ENCODE measurements around the gene CDK14.

The CDK14 gene

DNA sequence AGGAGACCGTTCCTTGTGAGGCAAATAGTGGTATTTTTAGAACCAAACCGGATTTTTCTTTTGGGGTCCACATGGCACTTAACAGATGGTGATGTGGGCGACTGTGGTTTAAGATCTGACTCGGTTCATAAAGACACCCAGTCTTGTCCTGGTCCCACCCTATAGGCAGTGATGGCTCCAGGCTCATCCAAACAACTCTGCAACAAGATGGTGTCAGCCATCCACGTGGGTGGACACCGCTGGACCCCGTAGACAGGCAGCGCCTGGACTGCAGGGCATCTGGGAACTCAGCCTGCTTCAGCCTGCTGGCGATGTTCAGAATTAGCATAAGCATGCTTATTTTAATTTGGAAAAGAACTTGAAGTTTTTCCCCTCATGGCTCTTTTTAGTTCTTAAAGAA, 409.7 kb downstream of the CDK14 start:
- DNase-seq (ENCODE audit: low spot score), result no peak

DNA sequence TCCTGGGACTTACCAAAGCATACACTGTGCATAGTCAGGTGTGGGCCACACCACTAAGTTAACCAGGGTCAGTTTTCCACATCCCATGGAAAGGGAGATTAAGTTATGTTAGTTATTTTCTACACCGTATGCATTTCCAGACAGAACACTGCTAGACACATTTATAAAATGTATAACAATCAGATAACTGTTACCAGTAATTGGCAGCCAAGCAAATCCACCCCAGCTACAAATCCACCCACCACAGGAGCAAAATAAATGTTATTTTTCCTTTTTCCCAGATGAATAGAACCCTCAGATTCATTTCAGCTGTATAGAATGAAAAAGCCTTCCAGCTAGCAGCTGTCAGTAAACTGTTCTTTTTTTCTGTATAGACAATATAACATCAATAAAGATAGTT, 411.2 kb downstream of the CDK14 start:
- DNase-seq (ENCODE audit: low spot score), result no peak

DNA sequence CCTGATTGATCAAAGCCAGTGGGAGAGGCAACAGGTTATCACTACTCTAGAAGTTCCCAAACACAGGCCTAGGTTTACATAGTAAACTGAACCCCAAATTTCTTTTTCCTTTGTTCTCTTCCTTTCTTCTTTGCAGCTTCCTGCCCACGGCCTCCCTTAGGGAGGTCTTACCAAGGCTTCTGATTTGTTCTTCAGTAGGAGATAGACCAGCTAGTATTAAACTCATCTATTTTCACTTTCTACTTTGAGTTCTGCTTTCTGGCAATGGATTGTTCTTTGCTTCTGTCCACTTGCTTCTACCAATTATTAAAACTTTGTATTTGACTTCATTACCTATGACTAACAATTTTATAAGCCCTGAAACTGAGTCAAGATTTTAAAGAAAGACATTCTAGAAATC, 417.0 kb downstream of the CDK14 start:
- DNase-seq (ENCODE audit: low spot score), result no peak

DNA sequence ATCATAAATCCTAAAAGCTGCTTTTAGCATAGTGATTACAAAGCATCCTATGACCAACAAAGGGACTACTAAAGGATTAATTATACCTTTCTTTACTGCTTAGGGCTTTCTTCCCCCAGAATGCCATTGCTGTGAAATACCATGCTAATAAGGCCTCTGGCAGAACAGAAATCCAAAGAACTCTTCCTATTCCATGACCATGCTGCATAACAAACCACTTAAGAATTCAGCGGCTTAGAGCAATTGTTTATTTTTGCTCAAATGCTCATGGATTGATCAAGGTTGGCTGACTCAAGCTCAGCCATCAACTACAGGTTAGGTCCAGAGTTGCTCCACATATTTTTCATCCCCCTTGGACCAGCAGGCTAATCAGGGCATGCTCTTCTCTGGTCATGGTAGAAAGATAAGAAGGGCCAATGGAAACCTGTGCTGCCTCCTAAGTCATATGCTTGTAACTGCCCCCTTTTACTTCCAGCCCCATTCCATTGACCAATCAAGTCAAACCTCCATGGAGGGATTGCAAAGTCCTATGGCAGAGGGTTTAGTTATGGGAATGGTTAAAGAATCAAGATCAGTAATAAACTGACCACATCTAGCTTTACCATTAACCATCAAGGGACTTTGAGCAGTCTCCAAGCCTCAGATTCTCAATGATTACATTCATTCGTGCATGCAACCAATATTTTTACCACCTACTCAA, 423.7 kb downstream of the CDK14 start:
- no peak for DNase-seq (ENCODE audit: low spot score)

DNA sequence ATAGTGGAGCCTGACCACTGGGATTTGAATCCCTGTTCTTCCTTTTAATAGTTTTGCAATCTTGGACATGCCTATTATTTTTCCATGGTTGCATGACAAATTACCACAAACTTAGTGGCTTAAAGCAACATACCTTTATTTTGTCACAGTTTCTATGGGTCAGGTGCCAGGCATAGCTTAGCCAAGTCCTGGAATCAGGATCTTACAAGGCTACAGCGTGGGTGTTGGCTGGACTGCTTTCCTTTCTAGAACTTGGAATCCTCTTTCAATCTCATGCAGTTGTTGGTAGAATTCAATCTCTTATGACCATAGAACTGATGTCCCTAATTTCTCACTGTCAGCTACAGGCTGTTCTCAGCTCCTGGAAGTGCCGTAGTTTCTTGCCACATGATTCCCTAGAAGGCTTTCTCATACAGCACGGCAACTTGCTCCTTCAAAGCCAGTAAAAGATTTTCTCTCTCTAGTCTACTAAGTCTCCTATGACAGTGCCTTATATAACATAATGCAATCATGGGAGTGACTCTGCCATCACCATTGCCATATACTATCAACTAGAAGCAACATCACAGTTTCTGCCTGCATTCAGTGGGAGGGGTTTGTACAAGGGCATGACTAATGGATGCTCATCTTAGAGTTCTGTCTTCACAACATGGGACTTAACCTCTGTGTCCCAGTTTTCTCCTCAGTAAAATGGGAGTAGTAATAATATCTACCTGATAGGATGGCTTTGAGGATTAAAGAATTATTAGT, 424.7 kb downstream of the CDK14 start:
- DNase-seq (ENCODE audit: low spot score), result no peak

DNA sequence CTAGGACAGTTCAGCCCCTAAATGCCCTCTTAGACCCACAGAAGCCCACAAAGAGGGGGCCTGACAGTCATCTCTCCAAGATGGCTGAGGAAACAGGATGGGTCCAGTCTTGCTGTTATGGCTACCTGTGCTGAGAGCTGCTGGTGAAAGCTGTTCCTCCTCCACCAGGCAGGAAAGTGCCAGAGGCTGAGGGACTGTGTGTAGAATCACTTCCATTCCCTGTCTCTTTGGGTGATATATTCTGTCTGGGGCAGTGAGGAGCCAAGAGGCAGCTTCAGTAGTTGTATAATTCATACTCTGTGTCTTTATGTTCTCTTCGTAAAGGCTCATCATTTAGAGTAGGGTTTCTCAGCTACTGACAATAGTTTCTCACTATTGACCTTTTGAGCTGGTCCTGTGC, 425.8 kb downstream of the CDK14 start:
- no peak for DNase-seq (ENCODE audit: low spot score)

DNA sequence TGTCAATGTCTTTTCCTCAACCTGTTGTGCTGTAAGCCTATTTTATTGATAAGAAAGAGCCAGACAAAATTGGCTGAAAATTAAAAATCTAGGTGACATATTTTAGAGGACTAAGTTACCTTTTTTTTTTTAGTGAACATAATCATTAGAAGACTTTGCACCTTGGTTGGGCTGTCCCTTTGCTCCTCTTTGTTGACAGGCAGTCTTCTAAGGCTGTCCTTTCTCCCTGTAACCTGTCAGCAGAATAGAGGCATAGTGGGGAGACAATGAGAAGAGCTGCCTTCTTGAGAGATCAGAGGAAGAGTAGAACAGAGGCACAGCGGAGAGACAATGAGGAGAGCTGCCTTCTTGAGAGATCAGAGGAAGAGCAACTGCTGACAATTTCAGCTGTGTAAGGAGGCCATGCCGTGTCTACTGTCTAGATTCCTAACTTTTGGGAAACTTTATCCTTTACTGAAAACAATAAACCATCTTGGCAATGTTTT, 429.8 kb downstream of the CDK14 start:
- DNase-seq (ENCODE audit: low spot score), result no peak

DNA sequence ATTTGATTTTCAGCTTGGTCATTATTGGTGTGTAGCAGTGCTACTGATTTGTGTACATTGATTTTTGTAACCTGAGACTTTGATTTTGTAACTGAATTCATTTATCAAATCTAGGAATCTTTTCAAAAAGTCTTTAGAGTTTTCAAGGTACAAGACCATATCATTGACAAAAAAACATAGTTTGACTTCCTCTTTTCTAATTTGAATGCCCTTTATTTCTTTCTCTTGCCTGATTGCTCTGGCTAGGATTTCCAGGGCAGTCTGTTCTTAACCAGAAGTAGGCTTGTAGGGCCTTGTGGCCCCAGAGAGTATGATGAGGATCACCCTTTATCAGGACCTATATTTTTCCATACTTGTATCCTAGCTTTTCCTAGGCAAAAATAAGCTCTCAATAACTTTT, 433.6 kb downstream of the CDK14 start:
- DNase-seq (ENCODE audit: low spot score), result no peak

DNA sequence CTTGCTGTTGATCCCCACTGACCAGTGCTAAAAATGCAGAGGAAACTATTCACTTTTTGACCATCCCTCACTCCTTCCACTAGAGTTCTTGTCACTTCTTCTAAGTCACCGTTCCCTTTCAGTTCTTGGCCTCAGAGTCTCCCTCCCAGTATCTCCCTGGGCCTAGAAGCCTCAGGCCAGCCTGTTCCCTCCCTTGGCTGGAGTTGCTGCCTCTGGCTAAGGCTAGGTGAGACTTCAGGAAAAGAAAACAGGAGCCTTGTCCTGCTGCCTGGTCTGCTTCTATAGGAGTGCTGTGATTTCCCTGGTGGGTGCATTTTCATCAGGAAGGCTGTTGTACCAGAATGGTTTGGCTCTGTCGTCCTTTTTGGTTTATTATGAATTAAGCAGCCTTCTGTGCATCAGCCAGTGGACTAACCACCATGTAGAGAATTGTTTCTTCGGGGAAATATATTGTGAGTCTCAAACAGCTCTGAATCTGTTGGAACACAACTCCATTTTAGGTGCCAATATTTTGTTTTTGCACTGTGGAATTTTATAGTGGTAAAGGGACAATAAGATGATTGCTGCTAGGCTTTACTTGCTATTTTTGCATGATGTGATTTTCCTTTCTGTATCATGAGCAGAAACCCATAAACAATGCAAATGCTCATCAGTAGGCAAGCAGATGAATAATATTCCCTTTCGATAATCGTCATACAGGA, 434.7 kb downstream of the CDK14 start:
- DNase-seq (ENCODE audit: low spot score), result no peak

DNA sequence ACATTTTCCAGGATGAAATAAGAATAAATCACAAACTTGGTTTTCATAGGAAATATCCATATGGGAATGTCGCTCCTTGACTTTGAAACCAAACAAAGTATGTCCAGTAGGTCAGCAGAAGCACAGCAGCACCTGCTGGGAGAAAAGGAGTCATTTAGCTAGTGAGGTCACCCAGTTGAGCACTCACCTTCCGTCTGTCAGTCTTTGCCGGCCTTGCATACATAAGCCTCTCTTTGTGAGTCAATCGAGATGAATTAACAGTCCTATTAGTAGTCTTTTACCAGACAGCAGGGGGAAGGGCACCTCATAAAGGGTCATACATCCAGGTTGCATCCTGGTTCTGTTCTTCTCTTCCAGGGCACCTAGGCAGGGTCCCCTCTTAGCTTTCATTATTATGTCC, 435.6 kb downstream of the CDK14 start:
- no peak for DNase-seq (ENCODE audit: low spot score)

DNA sequence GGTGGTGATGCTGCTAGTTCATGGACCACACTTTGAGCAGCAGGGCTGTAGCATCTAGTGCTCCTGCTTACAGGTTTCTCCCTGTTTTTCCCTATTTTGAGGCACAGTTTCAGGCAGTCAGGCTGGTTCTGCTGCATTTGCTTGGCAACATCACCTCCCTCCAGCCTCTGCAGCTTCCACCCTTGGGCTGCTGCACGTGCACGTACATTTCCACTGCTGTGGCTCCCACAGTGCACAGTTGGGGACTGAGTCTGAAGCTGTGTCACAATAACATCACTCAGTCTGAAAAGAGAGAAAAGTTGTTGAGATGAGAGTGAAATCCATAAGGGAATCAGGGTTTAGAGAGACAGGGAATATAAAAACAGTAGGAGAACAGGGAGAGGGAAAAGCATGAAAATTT, 437.5 kb downstream of the CDK14 start:
- DNase-seq (ENCODE audit: low spot score), result no peak

DNA sequence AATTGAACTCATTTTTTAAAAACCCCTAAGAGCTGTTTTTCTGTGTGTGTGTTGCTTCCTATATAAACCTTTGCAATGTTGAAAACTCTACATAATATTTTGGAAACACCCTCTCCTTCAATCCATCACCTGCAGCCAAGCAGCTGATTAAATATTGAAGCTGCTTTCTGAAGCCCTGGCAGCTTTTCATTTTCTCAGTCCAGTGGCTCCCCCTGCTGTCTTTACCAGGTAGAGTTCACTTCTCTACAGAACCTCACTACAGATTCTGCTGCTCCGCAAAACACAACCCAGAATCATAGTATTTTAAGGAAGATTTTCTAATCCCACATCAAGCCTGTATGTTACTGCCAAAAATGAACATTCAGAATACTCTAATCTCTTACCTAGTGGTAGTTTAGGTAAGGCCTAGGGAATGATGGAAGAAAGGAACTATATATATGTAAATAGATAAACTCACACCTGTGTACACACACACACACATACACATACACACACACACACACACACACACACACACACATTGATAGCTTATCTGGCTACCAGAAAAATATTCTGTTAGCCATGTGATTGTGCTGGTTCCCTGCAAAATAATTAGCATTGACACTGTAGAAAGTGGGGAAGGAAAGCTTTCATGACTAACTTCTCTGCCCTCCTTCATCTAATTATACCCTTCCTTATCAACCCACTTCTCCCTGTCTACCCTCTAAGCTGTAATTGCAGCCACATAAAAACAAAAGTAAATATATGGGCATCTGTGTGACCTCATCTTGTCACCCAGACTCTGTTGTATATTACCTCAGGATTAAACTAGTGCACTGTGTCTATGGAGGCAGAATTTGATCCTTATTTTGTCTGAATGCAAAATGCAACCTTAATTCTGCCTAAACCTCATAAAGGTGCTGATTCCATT, 438.6 kb downstream of the CDK14 start:
- DNase-seq (ENCODE audit: low spot score), result peak; percentile 34

DNA sequence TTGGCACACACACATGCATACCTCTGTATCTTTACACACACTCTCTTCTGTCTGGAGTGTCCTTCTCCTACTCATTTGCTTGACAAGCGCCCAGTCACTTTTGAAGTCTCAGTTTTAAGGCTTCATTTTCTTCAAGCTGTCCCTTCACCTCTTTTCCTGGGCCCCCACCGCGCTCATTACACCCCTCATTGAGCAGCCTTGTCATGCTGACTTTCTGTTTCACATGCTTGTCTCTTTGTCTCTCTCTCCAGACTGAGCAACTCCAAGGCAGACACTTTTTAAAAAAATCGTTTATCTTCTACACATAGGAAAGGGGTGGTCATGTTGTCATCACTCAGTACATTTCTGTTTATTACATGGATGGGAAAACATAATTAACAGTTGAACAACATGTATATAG, 442.9 kb downstream of the CDK14 start:
- DNase-seq (ENCODE audit: low spot score), result no peak

DNA sequence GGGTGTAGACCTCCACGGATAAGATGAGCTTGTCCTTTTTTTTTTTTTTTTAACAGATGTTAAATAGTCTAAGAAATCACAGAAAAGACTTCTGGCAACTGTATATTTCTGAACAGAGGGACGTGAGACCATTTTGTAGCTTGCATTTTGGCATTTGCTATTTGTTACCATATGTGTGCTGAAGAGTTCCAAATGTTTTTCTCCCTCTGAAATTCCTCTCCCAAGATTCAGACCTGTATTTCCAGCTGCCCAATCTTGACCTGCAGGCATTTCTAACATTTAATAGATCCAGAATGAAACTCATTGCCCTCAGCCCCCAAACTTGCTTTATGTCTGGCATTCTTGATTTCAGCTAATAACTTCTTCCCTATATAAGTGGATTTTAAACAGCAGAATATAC, 445.0 kb downstream of the CDK14 start:
- no peak for DNase-seq (ENCODE audit: low spot score)

DNA sequence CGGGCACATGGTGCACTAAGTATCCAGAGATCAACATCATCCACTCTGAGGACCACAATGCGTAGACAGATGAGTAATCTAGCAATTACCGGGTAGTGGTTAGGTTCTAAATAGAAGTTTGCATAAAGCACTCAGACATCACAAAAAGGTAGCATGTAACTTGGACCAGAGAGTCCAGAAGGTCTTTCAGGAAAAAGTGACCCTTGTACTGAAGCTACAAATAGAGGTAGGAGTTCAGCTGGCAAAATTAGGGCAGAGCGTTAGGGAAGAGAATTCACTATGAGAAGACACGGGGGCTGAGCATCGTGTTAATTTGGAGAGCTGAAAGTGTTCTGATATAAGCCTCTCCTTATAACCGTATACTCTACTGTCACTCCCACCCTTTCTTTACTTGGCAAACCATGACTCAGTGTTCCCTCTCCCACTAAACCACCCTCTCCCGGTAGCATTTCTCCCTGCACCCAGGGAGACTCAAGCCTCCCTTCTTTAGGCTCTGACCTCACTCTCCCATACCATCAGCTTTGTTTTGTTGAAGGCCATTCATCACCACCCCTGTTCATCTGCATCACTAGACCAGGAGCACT, 445.9 kb downstream of the CDK14 start:
- DNase-seq (ENCODE audit: low spot score), result no peak

DNA sequence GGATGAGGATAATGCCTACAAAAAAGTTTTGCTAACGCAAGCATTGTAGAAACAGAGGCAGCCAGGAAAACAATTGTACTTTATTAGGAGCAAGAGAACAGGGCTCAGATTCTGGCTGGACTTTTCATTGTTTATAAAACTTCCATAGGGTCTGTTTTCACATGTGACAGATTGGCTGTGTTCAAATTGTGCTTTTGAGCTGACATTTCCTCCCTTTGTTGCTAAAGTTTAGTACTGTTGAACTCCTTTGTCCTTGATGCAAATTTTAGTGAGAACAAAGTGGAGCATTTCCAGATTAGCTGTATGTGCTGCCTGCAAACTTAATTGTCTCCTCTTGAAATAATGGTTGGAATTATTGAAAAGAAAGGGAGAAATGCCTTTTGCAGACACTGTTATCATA, 447.1 kb downstream of the CDK14 start:
- peak; percentile 3 for DNase-seq (ENCODE audit: low spot score)

DNA sequence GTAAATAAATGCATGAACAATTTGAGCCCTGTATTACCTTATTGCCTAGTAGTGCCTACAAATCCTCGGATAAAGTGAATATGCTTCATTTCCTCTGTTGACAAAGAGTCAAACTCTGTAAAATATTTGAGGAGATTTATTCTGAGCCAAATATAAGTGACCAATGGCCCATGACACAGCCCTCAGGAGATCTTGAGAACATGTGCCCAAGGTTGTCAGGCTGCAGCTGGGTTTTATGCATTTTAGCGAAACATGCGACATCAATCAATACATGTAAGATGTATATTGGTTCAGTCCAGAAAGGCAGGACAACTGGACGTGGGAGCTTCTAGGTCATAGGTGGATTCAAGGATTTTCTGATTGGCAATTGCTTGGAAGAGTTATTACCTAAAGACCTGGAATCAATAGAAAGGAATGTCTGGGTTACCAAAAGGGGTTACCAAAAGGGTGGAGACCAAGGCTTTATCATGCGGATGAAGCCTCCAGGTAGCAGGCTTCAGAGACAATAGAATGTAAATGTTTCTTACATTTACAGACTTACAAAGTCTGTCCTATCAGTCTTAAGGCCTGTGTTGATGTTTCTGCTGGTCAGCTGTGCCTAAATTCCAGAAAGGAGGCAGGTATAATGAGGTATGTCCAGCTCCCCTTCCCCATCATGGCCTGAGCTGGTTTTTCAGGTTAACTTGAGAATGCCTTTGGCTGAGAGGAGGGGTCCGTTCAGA, 448.0 kb downstream of the CDK14 start:
- DNase-seq (ENCODE audit: low spot score), result no peak

DNA sequence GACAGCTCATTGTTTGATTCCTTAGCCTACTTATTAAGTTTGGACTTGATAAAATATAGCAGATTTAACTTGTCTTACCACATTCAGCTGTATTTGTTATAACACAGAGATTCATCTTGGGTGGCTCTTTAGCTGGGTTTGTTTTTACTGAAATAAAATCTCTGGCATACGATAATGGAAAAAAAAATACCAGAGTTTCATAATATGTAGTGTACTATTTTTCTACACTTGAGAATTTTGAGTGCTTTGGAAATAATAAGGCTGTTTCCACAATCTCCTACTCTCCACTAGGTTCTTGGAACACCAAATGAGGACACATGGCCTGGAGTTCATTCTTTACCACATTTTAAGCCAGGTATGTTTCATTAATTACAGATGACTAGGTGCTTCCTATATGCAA, 449.5 kb downstream of the CDK14 start:
- DNase-seq (ENCODE audit: low spot score), result no peak

DNA sequence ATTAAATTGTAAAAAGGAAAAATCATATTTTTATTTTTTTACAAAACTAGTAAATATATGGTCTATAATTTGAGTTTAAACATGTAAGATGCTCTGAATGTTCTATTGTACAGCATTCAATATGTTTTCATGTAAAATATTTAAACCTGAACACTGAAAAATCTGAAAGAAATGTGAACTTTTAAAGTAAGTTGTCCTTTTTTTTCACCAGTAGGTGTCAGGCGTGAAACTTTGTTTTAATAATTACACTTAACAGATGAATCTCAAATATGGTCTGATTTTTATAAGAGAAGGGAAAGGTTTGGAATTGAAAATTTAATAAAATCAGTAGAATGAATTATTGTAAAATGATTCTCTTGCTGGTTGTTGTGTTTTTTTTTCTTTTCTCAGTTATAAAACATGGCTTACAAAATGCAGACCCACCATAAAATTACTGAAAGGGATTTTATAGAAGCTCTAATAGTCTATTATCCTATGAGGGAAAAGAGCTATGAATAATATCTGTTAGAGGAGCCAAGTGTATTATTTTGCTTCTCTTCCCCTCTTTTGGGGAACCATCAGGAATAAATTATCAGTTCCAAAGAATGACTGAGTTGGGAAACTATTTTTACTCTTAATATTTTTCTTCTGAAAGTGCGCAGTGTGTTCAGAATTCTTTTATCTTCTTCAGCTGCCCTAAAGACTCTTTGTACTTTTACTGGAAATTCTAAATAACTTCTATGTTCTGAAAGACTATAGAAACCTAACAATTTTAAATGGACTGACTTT, 450.4 kb downstream of the CDK14 start:
- peak; percentile 12 for DNase-seq (ENCODE audit: low spot score)

DNA sequence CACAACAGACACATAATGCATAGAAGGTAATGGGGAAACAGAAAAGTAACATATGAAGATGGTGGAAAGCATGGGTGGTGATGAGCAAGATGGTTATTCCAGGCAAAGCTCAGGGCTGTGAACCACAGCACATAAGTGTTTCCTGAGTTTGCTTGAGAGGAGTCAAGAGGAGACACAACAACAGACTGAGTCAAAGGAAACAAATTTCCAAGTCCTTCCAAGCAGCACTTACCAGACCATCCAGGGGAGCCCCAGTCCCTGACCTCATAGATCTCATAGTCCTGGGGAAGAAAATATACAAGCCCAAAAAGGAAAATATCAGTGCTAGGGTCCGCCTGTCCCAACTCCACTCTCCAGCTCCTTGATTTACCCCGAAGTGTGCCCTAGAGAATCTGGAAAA, 451.5 kb downstream of the CDK14 start:
- no peak for DNase-seq (ENCODE audit: low spot score)

All from kidney capillary endothelial cell (primary cell).